Astrocyte of the spinal cord (primary cell): ENCODE results near the gene ARHGEF6.

ENCODE experiments used
- DNase-seq: peaks from one replicate; pipeline ENCODE4 v3.0.0; 2011; ENCODE audit warnings: low read depth, low spot score
- H3K4me3 ChIP-seq: 2 replicates; pipeline ENCODE4 v1.5.1; 2011; ENCODE audit warnings: low read depth, mild to moderate bottlenecking, low read length, moderate library complexity
- CTCF ChIP-seq: IDR thresholded peaks from 2 replicates; pipeline ENCODE4 v1.5.1; 2012; ENCODE audit warnings: low read depth, mild to moderate bottlenecking, low read length, inconsistent platforms
- in situ Hi-C: cut with HindIII; loops from 2 replicates; pipeline ENCODE4 v1.10.0; 2017; ENCODE audit warnings: low sequenced_read_pairs

The ARHGEF6 gene

GRCh38 chrX:136679531-136679930, 101.2 kb downstream of the ARHGEF6 start:
- no peak overlapping the region for H3K4me3 ChIP-seq
- in situ Hi-C loops, result no loop called here
- no peak for TF ChIP-seq CTCF
- DNase-seq, result no peak

GRCh38 chrX:136674270-136674985, 106.3 kb downstream of the ARHGEF6 start:
- no peak for DNase-seq
- in situ Hi-C loops, result no loop called here
- TF ChIP-seq CTCF, result no peak
- H3K4me3 ChIP-seq, result no peak overlapping the region

GRCh38 chrX:136671006-136671610, 109.6 kb downstream of the ARHGEF6 start:
- DNase-seq, result no peak
- TF ChIP-seq CTCF, result no peak
- in situ Hi-C loops, result no loop called here
- no peak overlapping the region for H3K4me3 ChIP-seq

- TF ChIP-seq CTCF, result no peak
- DNase-seq, result no peak
- no peak overlapping the region for H3K4me3 ChIP-seq
- in situ Hi-C loops, result no loop called here
Observed at GRCh38 chrX:136667446-136668168, 113.1 kb downstream of the ARHGEF6 start.

DNA sequence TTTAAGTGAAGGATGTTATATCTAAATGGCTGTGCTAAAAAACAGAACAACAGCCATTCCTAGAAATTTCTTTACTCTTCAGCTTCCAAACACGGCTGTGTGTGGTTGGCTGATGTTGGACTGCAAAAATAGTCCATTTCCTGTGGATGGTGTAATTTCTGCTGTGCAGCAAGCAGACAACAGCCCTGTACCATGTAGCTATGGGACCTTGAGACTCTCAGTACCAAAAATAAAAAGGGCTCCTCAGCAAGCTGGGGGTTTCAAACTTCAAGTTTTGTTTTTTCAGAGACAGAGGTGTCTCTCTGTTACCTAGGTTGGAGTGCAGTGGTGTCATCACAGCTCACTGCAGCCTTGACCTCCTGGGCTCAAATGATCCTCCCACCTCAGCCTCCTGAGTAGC, 114.6 kb downstream of the ARHGEF6 start:
- in situ Hi-C loops, result no loop called here
- DNase-seq, result no peak
- TF ChIP-seq CTCF, result no peak
- no peak overlapping the region for H3K4me3 ChIP-seq

- TF ChIP-seq CTCF, result no peak
- DNase-seq, result no peak
- no peak overlapping the region for H3K4me3 ChIP-seq
- in situ Hi-C loops, result no loop called here
Observed at GRCh38 chrX:136665258-136665900, 115.4 kb downstream of the ARHGEF6 start.
